Measurements from ENCODE around the gene PDZD2.

- no peak for TF ChIP-seq CTCF (IDR thresholded peaks at IDR 0.05; ENCODE audit: low read depth, low read length, poor library complexity, severe bottlenecking)
- no peak for TF ChIP-seq EZH2phosphoT487 (IDR thresholded peaks at IDR 0.05; ENCODE audit: borderline replicate concordance, low read length)
Measured at GRCh38 chr5:32013658-32014057, 374.7 kb downstream of the PDZD2 start.

Data from DOHH2 (cell line).